ENCODE data around the gene POLD4.

- TF ChIP-seq POLR2A (IDR thresholded peaks at IDR 0.05) = no peak
- no peak for TF ChIP-seq CTCF (IDR thresholded peaks at IDR 0.05 in 4 of 5, conservative IDR thresholded peaks at IDR 0.05 in 1 of 5)
These were observed 28.1 kb upstream of the POLD4 start for GRCh38 chr11:67381244-67381972.
